Measurements from ENCODE around the gene NIP7. TPM values are rescaled to one million over a fixed set of nuclear protein-coding genes. Genes with fewer than 3 reads are reported as not detected.

Gene NIP7
- total and polyA plus RNA-seq, 9 donors: 5.7 to 24.6 (median 16.6) TPM

DNA sequence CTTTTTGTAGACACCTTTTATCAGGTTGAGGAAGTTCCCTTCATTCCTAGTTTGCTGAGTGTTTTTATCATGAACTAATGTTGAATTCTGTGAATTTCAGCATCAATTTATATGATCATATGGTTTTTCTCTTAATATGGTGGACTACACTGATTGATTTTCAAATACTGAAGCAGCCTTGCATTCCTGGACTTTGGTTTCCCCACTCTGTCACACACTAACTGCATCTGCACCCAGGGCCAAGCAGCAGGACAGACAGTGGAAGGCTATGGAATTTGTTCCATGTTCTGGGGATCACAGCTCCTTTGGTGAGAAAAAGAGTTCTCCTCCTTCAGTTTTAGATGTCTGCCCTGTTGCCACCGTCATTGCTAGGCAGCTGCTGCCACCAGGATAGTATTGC is 38.5 kb downstream of the NIP7 start:
- intact Hi-C loops (cut with DNase I): no loop called here
- Histone ChIP-seq H3K9me3 (no peaks in the 10 kb centered on the region), H3K27ac (no peak overlapping the region), H3K4me1 (ENCODE audit: insufficient read depth) (no peaks in the 10 kb centered on the region), H3K27me3 (no peaks in the 10 kb centered on the region), H3K36me3 (no peaks in the 10 kb centered on the region), H3K4me3 (no peak overlapping the region)
- TF ChIP-seq EP300 (IDR thresholded peaks at IDR 0.05) (no peak), POLR2A (IDR thresholded peaks at IDR 0.05) (no peak)
- TF ChIP-seq, protein P1, sequence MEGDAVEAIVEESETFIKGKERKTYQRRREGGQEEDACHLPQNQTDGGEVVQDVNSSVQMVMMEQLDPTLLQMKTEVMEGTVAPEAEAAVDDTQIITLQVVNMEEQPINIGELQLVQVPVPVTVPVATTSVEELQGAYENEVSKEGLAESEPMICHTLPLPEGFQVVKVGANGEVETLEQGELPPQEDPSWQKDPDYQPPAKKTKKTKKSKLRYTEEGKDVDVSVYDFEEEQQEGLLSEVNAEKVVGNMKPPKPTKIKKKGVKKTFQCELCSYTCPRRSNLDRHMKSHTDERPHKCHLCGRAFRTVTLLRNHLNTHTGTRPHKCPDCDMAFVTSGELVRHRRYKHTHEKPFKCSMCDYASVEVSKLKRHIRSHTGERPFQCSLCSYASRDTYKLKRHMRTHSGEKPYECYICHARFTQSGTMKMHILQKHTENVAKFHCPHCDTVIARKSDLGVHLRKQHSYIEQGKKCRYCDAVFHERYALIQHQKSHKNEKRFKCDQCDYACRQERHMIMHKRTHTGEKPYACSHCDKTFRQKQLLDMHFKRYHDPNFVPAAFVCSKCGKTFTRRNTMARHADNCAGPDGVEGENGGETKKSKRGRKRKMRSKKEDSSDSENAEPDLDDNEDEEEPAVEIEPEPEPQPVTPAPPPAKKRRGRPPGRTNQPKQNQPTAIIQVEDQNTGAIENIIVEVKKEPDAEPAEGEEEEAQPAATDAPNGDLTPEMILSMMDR (IDR thresholded peaks at IDR 0.05): no peak
- no peak for DNase-seq
- WGBS, 3 donors: 84 to 94% (median 92%) methylated on average over 1 of the region's 1 CpG

DNA sequence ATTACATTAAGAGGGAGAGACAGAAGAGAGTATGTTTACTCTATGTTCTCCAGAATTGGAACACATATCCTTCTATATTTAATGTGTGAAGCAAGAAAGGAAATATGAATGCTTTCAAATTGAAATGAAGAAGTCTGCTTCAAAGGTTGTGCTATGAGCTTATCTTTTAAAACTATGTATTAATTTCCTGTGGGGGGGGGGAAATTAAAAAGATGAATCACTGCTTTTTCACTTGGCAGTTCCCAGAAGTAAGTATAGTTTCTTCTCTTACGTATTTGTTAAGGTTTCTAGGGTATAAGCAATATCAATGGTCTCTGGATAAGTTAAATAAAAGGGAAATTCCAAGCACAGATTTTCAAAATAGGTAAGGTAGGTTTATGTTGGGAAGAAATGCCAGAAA is 39.2 kb downstream of the NIP7 start:
- no peaks in the 10 kb centered on the region for H3K36me3 ChIP-seq
- TF ChIP-seq, protein P1 (IDR thresholded peaks at IDR 0.05): no peak
- TF ChIP-seq POLR2A (IDR thresholded peaks at IDR 0.05): no peak

DNA sequence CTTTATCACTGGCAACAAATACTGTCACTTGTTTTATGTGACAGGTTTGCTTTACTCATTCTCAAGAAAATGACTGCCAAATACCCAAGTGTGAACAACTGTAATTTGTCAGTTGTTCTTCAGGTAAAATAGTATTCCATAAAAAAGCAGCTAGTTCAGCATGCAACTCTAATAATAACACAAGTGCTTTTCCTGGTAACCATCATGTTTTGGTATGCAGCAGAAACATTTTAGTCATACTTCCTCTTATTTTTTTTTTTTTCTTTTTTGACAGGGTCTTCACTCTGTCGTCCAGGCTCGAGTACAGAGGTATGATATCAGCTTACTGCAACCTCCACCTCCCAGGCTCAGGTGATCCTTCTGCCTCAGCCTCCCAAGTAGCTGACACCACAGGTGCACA is 41.7 kb downstream of the NIP7 start:
- intact Hi-C loops (cut with DNase I): no loop called here
- no peak overlapping the region for H3K27ac ChIP-seq
- no peak overlapping the region for H3K4me3 ChIP-seq
- no peaks in the 10 kb centered on the region for H3K9me3 ChIP-seq
- WGBS, 3 donors: 67 to 80% (median 75%) methylated on average over 2 of the region's 2 CpGs
- H3K4me1 ChIP-seq (ENCODE audit: insufficient read depth): peaks cover under 1% of the 10 kb centered on the region
- no peak for DNase-seq
- H3K36me3 ChIP-seq: no peaks in the 10 kb centered on the region
- H3K27me3 ChIP-seq: no peaks in the 10 kb centered on the region
- TF ChIP-seq POLR2A (IDR thresholded peaks at IDR 0.05) (no peak), EP300 (IDR thresholded peaks at IDR 0.05) (no peak)
- TF ChIP-seq, protein P1 (IDR thresholded peaks at IDR 0.05): no peak

More for the DNA sequence above, 39.2 kb downstream of the NIP7 start:
- DNase-seq: no peak
- intact Hi-C loops (cut with DNase I): no loop called here
- Histone ChIP-seq H3K9me3 (no peaks in the 10 kb centered on the region), H3K27me3 (no peaks in the 10 kb centered on the region), H3K27ac (no peak overlapping the region), H3K4me1 (ENCODE audit: insufficient read depth) (no peaks in the 10 kb centered on the region), H3K4me3 (no peak overlapping the region)
- 66 to 77% (median 68%) methylated on average over 1 of the region's 1 CpG for WGBS, 3 donors

DNA sequence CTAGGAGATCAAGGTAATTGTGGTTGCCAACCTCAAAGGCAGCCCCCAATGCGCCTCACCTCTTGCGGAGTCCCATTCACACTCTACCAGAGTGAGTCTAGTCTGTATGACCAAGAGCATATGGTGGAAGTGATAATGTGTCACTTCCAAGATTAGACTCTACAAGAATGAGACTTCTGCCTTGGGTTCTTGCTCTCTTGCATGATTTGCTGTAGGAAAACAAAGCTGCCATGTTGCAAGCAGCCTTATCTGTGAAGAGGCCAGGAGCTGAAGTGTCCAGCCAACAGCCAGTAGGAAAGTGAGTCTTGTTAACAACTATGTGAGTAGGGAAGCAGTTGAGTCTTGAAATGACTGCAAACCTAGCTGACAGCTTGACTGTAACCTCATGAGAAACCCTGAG is 42.8 kb downstream of the NIP7 start:
- WGBS, 3 donors: 97 to 100% (median 98%) methylated on average over 2 of the region's 2 CpGs

More for the DNA sequence above, 42.8 kb downstream of the NIP7 start:
- Histone ChIP-seq H3K27me3 (no peaks in the 10 kb centered on the region), H3K36me3 (no peaks in the 10 kb centered on the region), H3K4me3 (no peak overlapping the region), H3K9me3 (no peaks in the 10 kb centered on the region), H3K4me1 (ENCODE audit: insufficient read depth) (peaks cover 1% of the 10 kb centered on the region), H3K27ac (no peak overlapping the region)
- intact Hi-C loops (cut with DNase I): no loop called here
- TF ChIP-seq, protein P1 (IDR thresholded peaks at IDR 0.05): no peak
- no peak for TF ChIP-seq POLR2A (IDR thresholded peaks at IDR 0.05)
- TF ChIP-seq EP300 (IDR thresholded peaks at IDR 0.05): no peak
- DNase-seq: no peak
